H9 (cell line): ENCODE measurements around the gene C11orf58. TPM values are rescaled to one million over a fixed set of nuclear protein-coding genes. Genes with fewer than 3 reads are reported as not detected.

Experiments used
- DNase-seq: peaks from one replicate; pipeline ENCODE4 v3.0.0-alpha.2; 2017
- H2AFZ ChIP-seq: one replicate; pipeline ENCODE4 v1.6.1; 2013; ENCODE audit warnings: mild to moderate bottlenecking, low read length, control low read depth, moderate library complexity
- H2AK5ac ChIP-seq: 2 replicates; pipeline ENCODE4 v1.6.1; 2013; ENCODE audit warnings: low read length, control low read depth, mixed read lengths; ENCODE audit not compliant: insufficient read length
- H2BK120ac ChIP-seq: one replicate; pipeline ENCODE4 v1.6.1; 2013; ENCODE audit warnings: low read depth, mild to moderate bottlenecking, low read length, control low read depth, inconsistent platforms; ENCODE audit not compliant: poor library complexity, severe bottlenecking
- H2BK12ac ChIP-seq: 2 replicates; pipeline ENCODE4 v1.6.1; 2013; ENCODE audit warnings: low read length, control low read depth, mixed read lengths, low read depth; ENCODE audit not compliant: insufficient read length
- H2BK15ac ChIP-seq: 2 replicates; pipeline ENCODE4 v1.6.1; 2013; ENCODE audit warnings: low read depth, low read length, control low read depth
- H2BK20ac ChIP-seq: one replicate; pipeline ENCODE4 v1.6.1; 2013; ENCODE audit warnings: low read depth, mild to moderate bottlenecking, low read length, control low read depth, inconsistent platforms; ENCODE audit not compliant: poor library complexity, severe bottlenecking
- H2BK5ac ChIP-seq: 2 replicates; pipeline ENCODE4 v1.6.1; 2013; ENCODE audit warnings: low read length, control low read depth, mixed read lengths; ENCODE audit not compliant: insufficient read length
- H3K14ac ChIP-seq: 2 replicates; pipeline ENCODE4 v1.6.1; 2013; ENCODE audit warnings: low read length, control low read depth; ENCODE audit not compliant: insufficient read depth
- H3K18ac ChIP-seq: 2 replicates; pipeline ENCODE4 v1.6.1; 2013; ENCODE audit warnings: low read depth, mild to moderate bottlenecking, mixed read lengths, low read length, control low read depth; ENCODE audit not compliant: insufficient read length
- H3K23ac ChIP-seq: 2 replicates; pipeline ENCODE4 v1.6.1; 2013; ENCODE audit warnings: low read length, control low read depth, mixed read lengths, low read depth; ENCODE audit not compliant: insufficient read length
- H3K23me2 ChIP-seq: 2 replicates; pipeline ENCODE4 v1.6.1; 2013; ENCODE audit warnings: low read depth, mild to moderate bottlenecking, mixed read lengths, low read length, control low read depth; ENCODE audit not compliant: insufficient read length, poor library complexity, severe bottlenecking
- H3K27ac ChIP-seq: 2 replicates; pipeline ENCODE4 v1.5.1; 2013; ENCODE audit warnings: low read length, control low read depth, mixed read lengths, low read depth; ENCODE audit not compliant: insufficient read length
- H3K27me3 ChIP-seq: 2 replicates; pipeline ENCODE4 v1.6.1; 2013; ENCODE audit warnings: low read length, control low read depth, inconsistent platforms; ENCODE audit not compliant: insufficient read depth
- H3K4ac ChIP-seq: 2 replicates; pipeline ENCODE4 v1.6.1; 2013; ENCODE audit warnings: low read depth, mild to moderate bottlenecking, control low read depth, inconsistent platforms, low read length, moderate library complexity
- H3K4me1 ChIP-seq: 2 replicates; pipeline ENCODE4 v1.6.1; 2013; ENCODE audit warnings: low read length, control low read depth, inconsistent platforms; ENCODE audit not compliant: insufficient read depth
- H3K4me2 ChIP-seq: 2 replicates; pipeline ENCODE4 v1.6.1; 2013; ENCODE audit warnings: low read length, control low read depth, mixed read lengths; ENCODE audit not compliant: insufficient read length, insufficient read depth
- H3K56ac ChIP-seq: 2 replicates; pipeline ENCODE4 v1.6.1; 2013; ENCODE audit warnings: low read depth, mild to moderate bottlenecking, mixed read lengths, low read length, control low read depth; ENCODE audit not compliant: insufficient read length
- H3K79me1 ChIP-seq: 2 replicates; pipeline ENCODE4 v1.6.1; 2013; ENCODE audit warnings: low read depth, mild to moderate bottlenecking, moderate library complexity, low read length, control low read depth, inconsistent platforms; ENCODE audit not compliant: insufficient read depth, poor library complexity, severe bottlenecking
- H3K79me2 ChIP-seq: 2 replicates; pipeline ENCODE4 v1.6.1; 2013; ENCODE audit warnings: low read length, control low read depth, inconsistent platforms; ENCODE audit not compliant: insufficient read depth
- H3K9ac ChIP-seq: 2 replicates; pipeline ENCODE4 v1.6.1; 2013; ENCODE audit warnings: low read length, control low read depth, mixed read lengths; ENCODE audit not compliant: insufficient read length; ENCODE audit errors: extremely low read depth
- H3K9me3 ChIP-seq: one replicate; pipeline ENCODE4 v1.6.1; 2013; ENCODE audit warnings: low read depth, low read length, inconsistent platforms; ENCODE audit not compliant: control insufficient read depth
- H3T11ph ChIP-seq: one replicate; pipeline ENCODE4 v1.6.1; 2013; ENCODE audit warnings: mild to moderate bottlenecking, low read length, control low read depth, inconsistent platforms
- H4K20me1 ChIP-seq: one replicate; pipeline ENCODE4 v1.6.1; 2013; ENCODE audit not compliant: control insufficient read depth, insufficient read length, insufficient read depth
- H4K5ac ChIP-seq: 2 replicates; pipeline ENCODE4 v1.6.1; 2013; ENCODE audit warnings: low read depth, mild to moderate bottlenecking, mixed read lengths, low read length, control low read depth; ENCODE audit not compliant: insufficient read length
- H4K8ac ChIP-seq: replicated peaks from 2 replicates; pipeline ENCODE4 v1.6.1; 2013; ENCODE audit warnings: low read length, control low read depth, mixed read lengths, low read depth; ENCODE audit not compliant: insufficient read length
- H4K91ac ChIP-seq: 2 replicates; pipeline ENCODE4 v1.6.1; 2013; ENCODE audit warnings: low read depth, mild to moderate bottlenecking, moderate library complexity, mixed read lengths, low read length, control low read depth; ENCODE audit not compliant: insufficient read length
- H3K27ac Mint-ChIP-seq, 3 experiments: 2 replicates in 2 of 3; 3 replicates in 1 of 3; pipeline ENCODE4 v1.8.0; 2020 to 2021; ENCODE audit warnings: mixed read lengths in 3 of 3, mild to moderate bottlenecking in 1 of 3, moderate library complexity in 1 of 3
- H3K27me3 Mint-ChIP-seq: 2 replicates; pipeline ENCODE4 v1.8.0; 2021; ENCODE audit warnings: low read depth, mild to moderate bottlenecking, moderate library complexity, mixed read lengths
- H3K36me3 Mint-ChIP-seq, 3 experiments: 2 replicates in 2 of 3; 3 replicates in 1 of 3; pipeline ENCODE4 v1.8.0; 2020 to 2021; ENCODE audit warnings: low read depth in 3 of 3, mixed read lengths in 3 of 3; ENCODE audit not compliant: insufficient read depth in 1 of 3
- H3K4me1 Mint-ChIP-seq, 2 experiments: 2 replicates each; pipeline ENCODE4 v1.8.0; 2020; ENCODE audit warnings: mixed read lengths in 2 of 2
- H3K4me3 Mint-ChIP-seq, 2 experiments: 2 replicates in 1 of 2; 3 replicates in 1 of 2; pipeline ENCODE4 v1.8.0; 2020 to 2021; ENCODE audit warnings: mild to moderate bottlenecking in 2 of 2, mixed read lengths in 2 of 2, moderate library complexity in 1 of 2
- H3K9me3 Mint-ChIP-seq, 2 experiments: 2 replicates in 1 of 2; 3 replicates in 1 of 2; pipeline ENCODE4 v1.8.0; 2020; ENCODE audit warnings: mild to moderate bottlenecking in 2 of 2, mixed read lengths in 2 of 2, moderate library complexity in 1 of 2
- WGBS: extraction: QIAGEN DNeasy Blood & Tissue Kit; methylation state at CpG from one replicate; pipeline ENCODE4 v1.1.7; 2013; ENCODE audit warnings: missing lambda C conversion rate, low lambda C conversion rate, mixed read lengths; ENCODE audit not compliant: insufficient read length; ENCODE audit errors: extremely low coverage; 5-methylcytosine and 5-hydroxymethylcytosine counted together
- total RNA-seq: library from RNA; stranded (reverse); gene quantifications from 2 replicates; pipeline ENCODE4 v1.2.1, GENCODE V29; 2021
- TF ChIP-seq, protein P1 (sequence below): fragments of 200-600 bp; sonication (generic); conservative IDR thresholded peaks from 3 replicates; pipeline ENCODE4 v1.8.0; 2021; ENCODE audit warnings: antibody characterized with exemption, mild to moderate bottlenecking

The C11orf58 gene
- total RNA-seq, 1 experiment from 2014 or later: 169 TPM

- DNase-seq: no peak
- no peak overlapping the region for H3K4me2 ChIP-seq
- Mint-ChIP-seq H3K27ac (no peak overlapping the region), H3K9me3 (no peaks in the 10 kb centered on the region), H3K27me3 (no peaks in the 10 kb centered on the region), H3K36me3 (peaks cover 0 to 23% (median 10%) of the 10 kb centered on the region in 3 experiments; a peak in 5 of 7 replicates), H3K4me3 (no peak overlapping the region), H3K4me1 (peaks cover 0 to 14% of the 10 kb centered on the region in 2 experiments; a peak in 2 of 4 replicates)
- H4K91ac ChIP-seq: no peak overlapping the region
- no peak overlapping the region for H2BK12ac ChIP-seq
- no peak overlapping the region for H3K23ac ChIP-seq
- no peak overlapping the region for H2BK20ac ChIP-seq
- TF ChIP-seq, protein P1, sequence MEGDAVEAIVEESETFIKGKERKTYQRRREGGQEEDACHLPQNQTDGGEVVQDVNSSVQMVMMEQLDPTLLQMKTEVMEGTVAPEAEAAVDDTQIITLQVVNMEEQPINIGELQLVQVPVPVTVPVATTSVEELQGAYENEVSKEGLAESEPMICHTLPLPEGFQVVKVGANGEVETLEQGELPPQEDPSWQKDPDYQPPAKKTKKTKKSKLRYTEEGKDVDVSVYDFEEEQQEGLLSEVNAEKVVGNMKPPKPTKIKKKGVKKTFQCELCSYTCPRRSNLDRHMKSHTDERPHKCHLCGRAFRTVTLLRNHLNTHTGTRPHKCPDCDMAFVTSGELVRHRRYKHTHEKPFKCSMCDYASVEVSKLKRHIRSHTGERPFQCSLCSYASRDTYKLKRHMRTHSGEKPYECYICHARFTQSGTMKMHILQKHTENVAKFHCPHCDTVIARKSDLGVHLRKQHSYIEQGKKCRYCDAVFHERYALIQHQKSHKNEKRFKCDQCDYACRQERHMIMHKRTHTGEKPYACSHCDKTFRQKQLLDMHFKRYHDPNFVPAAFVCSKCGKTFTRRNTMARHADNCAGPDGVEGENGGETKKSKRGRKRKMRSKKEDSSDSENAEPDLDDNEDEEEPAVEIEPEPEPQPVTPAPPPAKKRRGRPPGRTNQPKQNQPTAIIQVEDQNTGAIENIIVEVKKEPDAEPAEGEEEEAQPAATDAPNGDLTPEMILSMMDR: no peak
- no peaks in the 10 kb centered on the region for H3K79me2 ChIP-seq
- no peak overlapping the region for H3K18ac ChIP-seq
- no peak overlapping the region for H3K14ac ChIP-seq
- H3K23me2 ChIP-seq: no peaks in the 10 kb centered on the region
- H4K5ac ChIP-seq: no peak overlapping the region
- no peak overlapping the region for H3K9ac ChIP-seq
- no peak overlapping the region for H4K8ac ChIP-seq
- no peak overlapping the region for H3T11ph ChIP-seq
- no peaks in the 10 kb centered on the region for H3K27me3 ChIP-seq
- no peak overlapping the region for H3K56ac ChIP-seq
- no peak overlapping the region for H2AK5ac ChIP-seq
- no peaks in the 10 kb centered on the region for H3K9me3 ChIP-seq
- H3K79me1 ChIP-seq: no peaks in the 10 kb centered on the region
- no peak overlapping the region for H2BK120ac ChIP-seq
- no peak overlapping the region for H2AFZ ChIP-seq
- no peak overlapping the region for H2BK5ac ChIP-seq
- H3K4me1 ChIP-seq: no peaks in the 10 kb centered on the region
- H3K4ac ChIP-seq: no peak overlapping the region
- WGBS: no CpG with 5 or more reads among the region's 3 CpGs
- H4K20me1 ChIP-seq: no peaks in the 10 kb centered on the region
- H3K27ac ChIP-seq: no peak overlapping the region
- no peak overlapping the region for H2BK15ac ChIP-seq
These were observed 55.1 kb downstream of the C11orf58 start for GRCh38 chr11:16793511-16793910.
